ENCODE data around the gene ZNF408.
"Not testable (repeated sequence)": the region's sequence is repeated elsewhere in the genome, so short reads cannot be mapped to it uniquely, and the experiment has no call there.

ZNF408 gene

GRCh38 chr11:46670521-46670920 lies 30.3 kb upstream of the ZNF408 start:
- Mint-ChIP-seq H3K36me3 (peaks cover 33% of the 10 kb centered on the region), H3K4me1 (peaks cover 12% of the 10 kb centered on the region)
- ATAC-seq (ENCODE audit: low read depth); H3K4me3 Mint-ChIP-seq; H3K27me3 Mint-ChIP-seq; H3K9me3 Mint-ChIP-seq; DNase-seq (ENCODE audit: low spot score in 2 of 2); H3K27ac Mint-ChIP-seq: not testable (repeated sequence)

DNA sequence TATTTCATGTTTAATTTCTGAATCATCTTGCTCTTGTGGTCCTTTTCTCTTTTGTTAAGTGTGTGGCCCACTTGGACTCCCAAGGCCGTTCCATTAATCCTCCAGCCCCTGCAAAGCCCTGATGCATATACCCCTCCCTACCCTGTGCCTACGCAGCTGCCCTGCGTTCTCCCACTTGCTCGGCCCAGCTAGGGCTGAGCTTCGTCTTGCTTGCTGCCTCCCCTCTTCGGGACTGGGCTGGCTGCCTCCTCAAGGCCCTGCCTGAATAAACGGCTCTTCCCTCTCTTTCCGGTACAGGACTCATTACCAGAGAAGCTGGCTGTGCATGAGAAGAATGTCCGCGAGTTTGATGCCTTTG lies 28.9 kb upstream of the ZNF408 start:
- Mint-ChIP-seq H3K36me3 (peaks cover 33% of the 10 kb centered on the region), H3K27me3 (no peaks in the 10 kb centered on the region), H3K4me1 (peaks cover 18% of the 10 kb centered on the region), H3K9me3 (no peaks in the 10 kb centered on the region), H3K4me3 (no peak overlapping the region), H3K27ac (peak overlapping the region; percentile 11)
- no peak for ATAC-seq (ENCODE audit: low read depth)
- DNase-seq (ENCODE audit: low spot score in 2 of 2), result no peak

DNA sequence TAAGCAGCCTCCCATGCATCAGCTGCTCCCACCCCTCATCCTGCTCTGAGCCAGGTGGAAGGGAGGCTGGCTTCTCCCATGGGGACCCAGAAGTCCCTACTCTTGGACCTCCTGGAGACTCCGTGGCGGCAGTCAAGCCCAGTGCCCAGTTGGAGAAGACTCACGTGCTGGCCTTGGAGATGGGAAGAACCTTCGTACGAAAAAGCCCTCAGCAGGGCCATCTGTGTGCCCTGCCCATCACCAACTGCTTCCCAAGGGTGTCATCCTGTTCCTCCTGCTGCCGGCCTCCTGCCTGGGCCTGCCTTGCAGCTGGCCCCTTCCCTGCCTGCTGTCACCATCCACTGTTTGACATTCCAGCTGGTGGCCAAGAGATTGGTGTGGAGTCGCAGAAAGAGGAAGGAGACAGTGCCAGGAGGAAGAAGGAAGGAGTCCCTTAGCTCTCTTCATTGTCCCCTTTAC lies 28.4 kb upstream of the ZNF408 start:
- DNase-seq (ENCODE audit: low spot score in 2 of 2) (no peak), ATAC-seq (ENCODE audit: low read depth) (no peak)
- H3K4me3 Mint-ChIP-seq, result no peak overlapping the region
- H3K36me3 Mint-ChIP-seq, result peaks cover 33% of the 10 kb centered on the region
- H3K27ac Mint-ChIP-seq, result peak overlapping the region; percentile 11
- H3K4me1 Mint-ChIP-seq, result peaks cover 22% of the 10 kb centered on the region
- H3K9me3 Mint-ChIP-seq, result no peaks in the 10 kb centered on the region
- H3K27me3 Mint-ChIP-seq, result no peaks in the 10 kb centered on the region

DNA sequence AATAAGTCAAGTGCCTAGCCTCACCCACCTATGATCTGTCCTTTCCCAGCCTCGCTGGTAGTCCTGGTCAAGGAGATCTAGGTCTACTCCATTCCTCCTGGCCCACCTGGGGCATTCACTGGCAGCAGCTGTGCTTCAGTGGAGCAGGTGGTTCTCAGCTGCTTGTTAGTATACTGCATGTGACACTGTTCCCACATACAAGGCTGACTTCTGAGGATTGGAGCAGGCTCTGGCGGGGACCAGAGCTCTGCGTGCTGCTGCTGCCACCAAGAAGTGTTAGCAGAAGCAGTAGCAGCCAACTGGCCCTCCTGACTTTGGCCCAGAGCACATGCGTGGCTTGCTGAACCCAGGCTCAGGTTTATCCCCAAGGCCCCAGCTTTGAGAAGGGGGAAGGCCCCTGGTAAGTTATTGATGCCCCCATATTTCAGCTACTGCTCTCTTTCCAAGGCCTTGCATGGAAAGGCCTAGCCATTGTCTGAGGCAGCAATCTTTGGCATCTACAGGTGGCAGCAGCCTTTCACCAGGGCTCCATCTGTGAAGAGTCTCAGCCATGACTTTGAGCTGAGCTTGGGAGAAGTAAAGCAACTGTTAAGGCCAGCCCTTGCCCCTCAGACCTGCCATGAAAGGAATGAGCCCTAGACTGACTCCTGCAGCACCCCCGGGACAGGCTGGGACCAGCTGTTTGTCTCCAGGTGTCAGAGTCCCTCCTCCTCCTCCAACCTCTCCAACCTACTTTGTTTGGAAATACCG lies 26.9 kb upstream of the ZNF408 start:
- H3K27me3 Mint-ChIP-seq, result no peaks in the 10 kb centered on the region
- no peak for DNase-seq (ENCODE audit: low spot score in 2 of 2)
- H3K9me3 Mint-ChIP-seq, result no peaks in the 10 kb centered on the region
- no peak for ATAC-seq (ENCODE audit: low read depth)
- peaks cover 37% of the 10 kb centered on the region for H3K36me3 Mint-ChIP-seq
- H3K27ac Mint-ChIP-seq, result peak overlapping the region; percentile 77
- no peak overlapping the region for H3K4me3 Mint-ChIP-seq
- H3K4me1 Mint-ChIP-seq, result peaks cover 22% of the 10 kb centered on the region

DNA sequence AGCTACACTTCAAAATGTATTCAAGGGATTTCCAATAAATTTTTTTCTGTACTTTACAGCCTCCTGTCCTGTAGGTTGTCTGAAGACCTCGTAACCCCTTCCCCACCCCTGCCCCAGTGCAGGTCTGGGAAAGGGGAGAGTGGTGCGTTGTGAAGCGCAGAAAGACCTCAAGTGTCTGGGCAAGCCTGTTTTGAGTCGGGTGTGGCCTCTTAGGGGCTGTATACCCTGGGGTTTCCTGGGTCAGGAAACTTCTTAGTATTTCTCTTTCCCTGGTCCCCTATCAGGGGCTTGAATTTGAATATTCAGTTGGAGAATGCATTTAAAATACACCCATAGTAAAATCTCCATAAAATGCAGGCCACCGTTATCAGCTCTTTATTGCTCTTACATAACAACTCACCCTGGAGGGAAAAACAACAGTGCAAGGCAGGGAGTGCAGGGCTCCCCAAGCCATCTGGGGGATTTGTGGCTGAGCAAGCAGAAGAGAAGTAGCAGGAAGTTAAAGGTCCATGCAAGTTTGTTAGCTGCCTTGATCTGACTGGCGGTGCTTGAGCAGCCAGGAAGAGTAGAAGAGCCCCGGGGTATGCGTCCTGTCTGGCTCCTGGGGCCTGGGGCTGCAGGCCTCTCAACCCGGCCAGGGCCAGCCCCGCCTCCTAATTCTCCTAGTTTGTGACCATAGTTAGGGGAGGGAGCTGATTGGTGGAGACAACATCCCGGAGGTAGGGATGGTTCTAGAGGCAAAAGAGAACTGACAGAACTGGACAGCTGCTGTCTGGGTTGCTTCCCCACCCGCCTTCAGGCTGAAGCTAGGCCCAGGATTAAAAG lies 26.2 kb upstream of the ZNF408 start:
- DNase-seq (ENCODE audit: low spot score in 2 of 2), result no peak
- Mint-ChIP-seq H3K9me3 (no peaks in the 10 kb centered on the region), H3K27me3 (no peaks in the 10 kb centered on the region), H3K4me1 (peaks cover 22% of the 10 kb centered on the region), H3K36me3 (peaks cover 34% of the 10 kb centered on the region), H3K27ac (peak overlapping the region; percentile 77), H3K4me3 (no peak overlapping the region)
- ATAC-seq (ENCODE audit: low read depth), result peak; percentile 47

DNA sequence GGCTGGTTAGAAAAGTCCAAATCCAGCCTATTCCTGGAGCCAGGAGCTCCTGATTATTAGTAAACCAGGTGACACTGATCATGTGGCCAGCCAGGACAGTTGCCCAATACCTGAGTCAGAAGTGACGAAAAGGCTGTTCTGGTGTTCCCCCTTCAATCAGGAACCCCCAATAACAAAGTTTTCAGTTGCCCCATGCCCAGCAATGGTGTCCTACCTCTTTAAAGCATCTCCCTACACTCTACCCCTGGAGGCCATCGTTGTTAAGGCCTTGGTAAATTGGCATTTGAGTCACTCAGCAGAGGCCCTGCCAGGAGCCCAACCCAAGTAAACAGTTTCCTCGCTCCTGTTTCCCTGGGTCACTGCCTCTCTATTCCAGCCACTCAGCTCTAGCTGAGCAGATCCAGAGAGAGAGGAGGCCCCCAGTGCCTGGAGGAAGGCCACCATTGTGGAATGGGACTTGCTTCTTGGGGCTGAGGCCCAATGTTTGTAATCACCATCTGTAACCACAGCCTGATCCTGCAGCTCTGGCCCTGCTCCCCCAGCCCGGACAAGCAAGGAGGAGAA lies 25.5 kb upstream of the ZNF408 start:
- peaks cover 22% of the 10 kb centered on the region for H3K4me1 Mint-ChIP-seq
- no peaks in the 10 kb centered on the region for H3K9me3 Mint-ChIP-seq
- peaks cover 31% of the 10 kb centered on the region for H3K36me3 Mint-ChIP-seq
- H3K4me3 Mint-ChIP-seq, result no peak overlapping the region
- no peaks in the 10 kb centered on the region for H3K27me3 Mint-ChIP-seq
- no peak for DNase-seq (ENCODE audit: low spot score in 2 of 2)
- peak overlapping the region; percentile 77 for H3K27ac Mint-ChIP-seq
- no peak for ATAC-seq (ENCODE audit: low read depth)

- H3K27me3 Mint-ChIP-seq, result no peaks in the 10 kb centered on the region
- H3K9me3 Mint-ChIP-seq, result no peaks in the 10 kb centered on the region
- H3K27ac Mint-ChIP-seq, result no peak overlapping the region
- peaks cover 22% of the 10 kb centered on the region for H3K4me1 Mint-ChIP-seq
- ATAC-seq (ENCODE audit: low read depth) (no peak), DNase-seq (ENCODE audit: low spot score in 2 of 2) (no peak)
- H3K4me3 Mint-ChIP-seq, result no peak overlapping the region
- peaks cover 35% of the 10 kb centered on the region for H3K36me3 Mint-ChIP-seq
These were observed 24.9 kb upstream of the ZNF408 start for GRCh38 chr11:46675949-46676348.

- Mint-ChIP-seq H3K27me3 (no peaks in the 10 kb centered on the region), H3K4me3 (peak overlapping the region; percentile 27), H3K9me3 (no peaks in the 10 kb centered on the region), H3K4me1 (peaks cover 22% of the 10 kb centered on the region), H3K36me3 (peaks cover 35% of the 10 kb centered on the region), H3K27ac (peak overlapping the region; percentile 68)
- ATAC-seq (ENCODE audit: low read depth), result peak; percentile 47
- no peak for DNase-seq (ENCODE audit: low spot score in 2 of 2)
These were observed 24.2 kb upstream of the ZNF408 start for GRCh38 chr11:46676436-46677158.

- Mint-ChIP-seq H3K9me3 (no peaks in the 10 kb centered on the region), H3K27me3 (no peaks in the 10 kb centered on the region), H3K27ac (peak overlapping the region; percentile 68), H3K4me3 (no peak overlapping the region), H3K36me3 (peaks cover 33% of the 10 kb centered on the region), H3K4me1 (peaks cover 22% of the 10 kb centered on the region)
- DNase-seq (ENCODE audit: low spot score in 2 of 2) (no peak), ATAC-seq (ENCODE audit: low read depth) (no peak)
These were observed 23.7 kb upstream of the ZNF408 start for GRCh38 chr11:46677169-46677568.

- DNase-seq (ENCODE audit: low spot score in 2 of 2) (no peak), ATAC-seq (ENCODE audit: low read depth) (no peak)
- no peaks in the 10 kb centered on the region for H3K9me3 Mint-ChIP-seq
- no peak overlapping the region for H3K27ac Mint-ChIP-seq
- peaks cover 25% of the 10 kb centered on the region for H3K36me3 Mint-ChIP-seq
- H3K4me1 Mint-ChIP-seq, result peaks cover 22% of the 10 kb centered on the region
- no peak overlapping the region for H3K4me3 Mint-ChIP-seq
- no peaks in the 10 kb centered on the region for H3K27me3 Mint-ChIP-seq
These were observed 22.7 kb upstream of the ZNF408 start for GRCh38 chr11:46677991-46678740.

- ATAC-seq (ENCODE audit: low read depth) (no peak), DNase-seq (ENCODE audit: low spot score in 2 of 2) (no peak)
- no peak overlapping the region for H3K27ac Mint-ChIP-seq
- H3K4me3 Mint-ChIP-seq, result no peak overlapping the region
- H3K36me3 Mint-ChIP-seq, result peaks cover 25% of the 10 kb centered on the region
- no peaks in the 10 kb centered on the region for H3K27me3 Mint-ChIP-seq
- peaks cover 20% of the 10 kb centered on the region for H3K4me1 Mint-ChIP-seq
- H3K9me3 Mint-ChIP-seq, result no peaks in the 10 kb centered on the region
These were observed 22.1 kb upstream of the ZNF408 start for GRCh38 chr11:46678741-46679130.

DNA sequence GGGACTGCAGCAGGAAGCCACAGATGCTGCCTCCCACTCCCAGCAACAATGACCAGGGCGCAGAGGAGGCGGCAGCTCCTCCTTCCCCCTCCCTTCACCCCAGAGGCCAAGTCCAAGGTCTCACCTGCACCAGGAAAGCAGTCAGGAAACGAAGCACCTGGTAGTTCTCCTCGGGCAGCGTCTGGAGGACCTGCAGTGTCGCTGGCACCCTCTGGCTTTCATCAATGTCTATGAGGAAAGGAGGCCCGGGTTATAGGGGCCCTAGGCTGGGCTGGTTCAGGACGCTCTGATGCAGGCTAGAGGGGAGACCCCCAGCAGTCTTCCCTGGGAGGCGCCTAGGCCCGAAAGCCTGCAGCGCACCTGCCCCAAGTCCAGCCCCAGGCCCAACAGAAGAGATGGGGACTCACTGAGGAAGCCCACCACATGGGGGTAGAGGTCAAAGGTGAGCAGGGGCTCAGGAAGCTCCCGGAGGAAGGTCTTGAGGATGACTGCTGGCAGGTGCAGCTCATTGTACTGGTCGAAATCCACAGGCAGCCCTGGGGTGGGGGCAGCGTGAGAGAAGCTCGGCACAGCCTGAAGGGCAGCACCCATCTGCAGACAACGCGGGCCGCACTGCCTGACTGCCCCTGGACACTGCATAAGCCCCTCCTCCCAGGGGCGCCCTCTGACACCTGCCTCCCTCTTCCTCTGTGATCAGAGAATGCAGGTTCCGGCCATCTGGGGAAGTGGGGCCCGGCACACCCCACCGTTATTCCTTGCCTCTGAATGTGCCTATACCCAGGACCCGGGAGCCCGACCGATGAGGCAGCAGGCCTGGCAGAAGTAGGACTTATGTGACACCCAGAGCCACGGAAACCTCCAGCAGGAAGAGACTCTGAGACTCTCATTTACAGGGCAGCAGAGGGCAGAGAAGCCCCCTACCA lies 21.3 kb upstream of the ZNF408 start:
- no peaks in the 10 kb centered on the region for H3K9me3 Mint-ChIP-seq
- H3K4me1 Mint-ChIP-seq, result peaks cover 17% of the 10 kb centered on the region
- no peaks in the 10 kb centered on the region for H3K27me3 Mint-ChIP-seq
- no peak overlapping the region for H3K27ac Mint-ChIP-seq
- no peak for DNase-seq (ENCODE audit: low spot score in 2 of 2)
- peaks cover 25% of the 10 kb centered on the region for H3K36me3 Mint-ChIP-seq
- H3K4me3 Mint-ChIP-seq, result no peak overlapping the region
- ATAC-seq (ENCODE audit: low read depth), result no peak

Data from memory B cell (primary cell).